H1 (cell line): Measurements from ENCODE around the gene FOXO1. TPM values are rescaled to one million over a fixed set of nuclear protein-coding genes. Genes with fewer than 3 reads are reported as not detected.

ENCODE experiments used
- CTCF ChIA-PET: fragments of 300-600 bp; sonication (Branson Sonifier 250); formaldehyde crosslinking; loops from one replicate; lab custom pipeline; 2021; ENCODE audit not compliant: partially characterized antibody; lab: Charles Lee
- POLR2A ChIA-PET: fragments of 300-600 bp; sonication (Branson Sonifier 250); formaldehyde crosslinking; loops from one replicate; lab custom pipeline; 2021; ENCODE audit warnings: inconsistent platforms; ENCODE audit not compliant: partially characterized antibody; lab: Charles Lee
- DNase-seq, 2 experiments: peaks; one replicate each; pipeline versions ENCODE4 v3.0.0 to v3.0.0-alpha.2; 2010 to 2022; ENCODE audit warnings: low spot score in 2 of 2, low read depth in 1 of 2, mixed read lengths in 1 of 2
- FAIRE-seq: peaks from 2 replicates; lab custom pipeline; 2011; peaks lifted over from hg19 to GRCh38; lab: Jason Lieb, UNC
- H2AFZ ChIP-seq: 2 replicates; pipeline ENCODE4 v1.8.1; 2012; ENCODE audit warnings: low read length, inconsistent platforms
- H2AK5ac ChIP-seq: 2 replicates; pipeline ENCODE4 v1.6.1; 2013; ENCODE audit warnings: low read depth, low read length
- H2BK120ac ChIP-seq: replicated peaks from 2 replicates; pipeline ENCODE3; 2013; ENCODE audit warnings: low read depth, low read length, inconsistent platforms
- H2BK12ac ChIP-seq: 2 replicates; pipeline ENCODE4 v1.6.1; 2013; ENCODE audit warnings: low read depth, low read length
- H2BK15ac ChIP-seq: 2 replicates; pipeline ENCODE4 v1.6.1; 2013; ENCODE audit warnings: low read length
- H2BK20ac ChIP-seq: 2 replicates; pipeline ENCODE4 v1.6.1; 2013; ENCODE audit warnings: low read length
- H2BK5ac ChIP-seq: 2 replicates; pipeline ENCODE4 v1.6.1; 2013; ENCODE audit warnings: low read depth, low read length
- H3K14ac ChIP-seq: 2 replicates; pipeline ENCODE4 v1.6.1; 2013; ENCODE audit warnings: inconsistent platforms; ENCODE audit not compliant: insufficient read length
- H3K18ac ChIP-seq: 2 replicates; pipeline ENCODE4 v1.6.1; 2013; ENCODE audit warnings: low read length; ENCODE audit errors: extremely low read depth
- H3K23ac ChIP-seq: 2 replicates; pipeline ENCODE4 v1.6.1; 2013; ENCODE audit warnings: inconsistent platforms; ENCODE audit not compliant: insufficient read length
- H3K23me2 ChIP-seq: 2 replicates; pipeline ENCODE4 v1.6.1; 2013; ENCODE audit warnings: low read depth, low read length
- H3K27ac ChIP-seq: 2 replicates; pipeline ENCODE4 v1.6.1; 2011; ENCODE audit warnings: low read depth, low read length, inconsistent platforms
- H3K27me3 ChIP-seq, 4 experiments: replicated peaks in 1 of 4; 1 replicate in 1 of 4; 2 replicates in 3 of 4; pipeline versions ENCODE4 v1.6.1 to v1.8.1; 2011 to 2013; ENCODE audit warnings: low read length in 3 of 4, mild to moderate bottlenecking in 3 of 4, inconsistent platforms in 2 of 4, mixed read lengths in 2 of 4, moderate library complexity in 1 of 4; ENCODE audit not compliant: control insufficient read depth in 3 of 4, insufficient read depth in 3 of 4; ENCODE audit errors: extremely low read depth in 1 of 4
- H3K36me3 ChIP-seq, 4 experiments: 2 replicates each; pipeline versions ENCODE4 v1.6.1 to v1.8.1; 2011 to 2013; ENCODE audit warnings: mild to moderate bottlenecking in 4 of 4, low read length in 3 of 4, moderate library complexity in 2 of 4, control low read depth in 1 of 4, inconsistent platforms in 1 of 4; ENCODE audit not compliant: insufficient read depth in 4 of 4, control insufficient read depth in 2 of 4
- H3K4ac ChIP-seq: replicated peaks from 2 replicates; pipeline ENCODE3; 2013; ENCODE audit warnings: low read length, low read depth, mixed read lengths, inconsistent platforms; ENCODE audit not compliant: insufficient read length
- H3K4me1 ChIP-seq, 4 experiments: replicated peaks in 1 of 4; 1 replicate in 1 of 4; 2 replicates in 3 of 4; pipeline versions ENCODE4 v1.6.1 to v1.8.1; 2011 to 2013; ENCODE audit warnings: low read length in 3 of 4, inconsistent platforms in 2 of 4, mixed read lengths in 1 of 4; ENCODE audit not compliant: insufficient read depth in 4 of 4, control insufficient read depth in 3 of 4
- H3K4me2 ChIP-seq, 2 experiments: 2 replicates each; pipeline versions ENCODE4 v1.6.1 to v1.8.1; 2011 to 2013; ENCODE audit warnings: low read depth in 2 of 2, low read length in 2 of 2, control low read depth in 1 of 2, inconsistent platforms in 1 of 2, mild to moderate bottlenecking in 1 of 2; ENCODE audit not compliant: insufficient read depth in 1 of 2
- H3K4me3 ChIP-seq, 4 experiments: fragments of 200-600, 300-600 bp in 1 of 4; sonication (generic), shearing (Covaris generic), sonication (Bioruptor Twin) in 1 of 4; 2 replicates each; pipeline versions ENCODE4 v1.5.1 to v1.8.1; 2011 to 2016; ENCODE audit warnings: low read length in 4 of 4, low read depth in 3 of 4, control low read depth in 2 of 4, inconsistent platforms in 2 of 4, mild to moderate bottlenecking in 2 of 4, mixed read lengths in 1 of 4, moderate library complexity in 1 of 4; ENCODE audit not compliant: insufficient read depth in 2 of 4; ENCODE audit errors: extremely low read depth in 1 of 4
- H3K56ac ChIP-seq: replicated peaks from 2 replicates; pipeline ENCODE3; 2013; ENCODE audit warnings: low read depth, mild to moderate bottlenecking, mixed read lengths, low read length, inconsistent platforms; ENCODE audit not compliant: insufficient read length
- H3K79me1 ChIP-seq: 2 replicates; pipeline ENCODE4 v1.6.1; 2013; ENCODE audit warnings: low read depth, low read length, control low read depth
- H3K79me2 ChIP-seq, 2 experiments: 2 replicates each; pipeline versions ENCODE4 v1.6.1 to v1.8.1; 2012 to 2013; ENCODE audit warnings: low read length in 2 of 2, mild to moderate bottlenecking in 2 of 2, inconsistent platforms in 1 of 2; ENCODE audit not compliant: insufficient read depth in 2 of 2, control insufficient read depth in 1 of 2
- H3K9ac ChIP-seq, 4 experiments: replicated peaks in 1 of 4; 1 replicate in 1 of 4; 2 replicates in 3 of 4; pipeline versions ENCODE4 v1.6.1 to v1.8.1; 2011 to 2013; ENCODE audit warnings: low read depth in 3 of 4, low read length in 3 of 4, control low read depth in 2 of 4, mild to moderate bottlenecking in 2 of 4, moderate library complexity in 2 of 4, inconsistent platforms in 1 of 4; ENCODE audit errors: extremely low read depth in 1 of 4
- H3K9me3 ChIP-seq, 2 experiments: 2 replicates each; pipeline versions ENCODE4 v1.6.1 to v1.8.1; 2012 to 2013; ENCODE audit warnings: mild to moderate bottlenecking in 2 of 2, moderate library complexity in 2 of 2, control low read depth in 1 of 2, inconsistent platforms in 1 of 2, low read depth in 1 of 2, low read length in 1 of 2, mixed read lengths in 1 of 2; ENCODE audit not compliant: insufficient read depth in 2 of 2
- H4K20me1 ChIP-seq, 2 experiments: replicated peaks in 1 of 2; 2 replicates each; pipeline versions ENCODE3 to v1.8.1; 2011 to 2013; ENCODE audit warnings: inconsistent platforms in 2 of 2, low read length in 2 of 2, mild to moderate bottlenecking in 1 of 2; ENCODE audit not compliant: insufficient read depth in 2 of 2, control insufficient read depth in 1 of 2
- H4K5ac ChIP-seq: 2 replicates; pipeline ENCODE4 v1.6.1; 2013; ENCODE audit warnings: low read length, low read depth, mixed read lengths, inconsistent platforms; ENCODE audit not compliant: insufficient read length
- H4K8ac ChIP-seq: 2 replicates; pipeline ENCODE4 v1.8.0; 2013; ENCODE audit warnings: mild to moderate bottlenecking, moderate library complexity, low read length, inconsistent platforms; ENCODE audit not compliant: insufficient read depth; ENCODE audit errors: extremely low read depth
- H4K91ac ChIP-seq: replicated peaks from 2 replicates; pipeline ENCODE3; 2013; ENCODE audit warnings: low read length, mixed read lengths, inconsistent platforms; ENCODE audit not compliant: insufficient read length
- ASH2L ChIP-seq: fragments of 200-600, 300-600 bp; sonication (generic); IDR thresholded peaks from one replicate; pipeline ENCODE4 v1.7.1; 2017; ENCODE audit warnings: low read length
- CBX5 ChIP-seq: fragments of 300-800, 300-1000 bp; sonication (generic); IDR thresholded peaks from 2 replicates; pipeline ENCODE4 v1.7.1; 2016; ENCODE audit warnings: antibody characterized with exemption, low read length, low read depth
- CREB1 ChIP-seq: IDR thresholded peaks from 2 replicates; pipeline ENCODE4 v1.6.1; 2012; ENCODE audit warnings: inconsistent platforms
- EZH2 ChIP-seq: fragments of 200-600 bp; sonication (generic); IDR thresholded peaks from 2 replicates; pipeline ENCODE4 v1.7.1; 2012; ENCODE audit warnings: low read depth, mild to moderate bottlenecking, moderate library complexity, low read length, inconsistent platforms; ENCODE audit not compliant: severe bottlenecking
- GTF2F1 ChIP-seq: IDR thresholded peaks from 2 replicates; pipeline ENCODE4 v1.6.1; 2012; ENCODE audit warnings: low read depth, low read length, improper control_type of control experiment, borderline replicate concordance
- HDAC6 ChIP-seq: IDR thresholded peaks from one replicate; pipeline ENCODE4 v1.7.1; 2012; ENCODE audit warnings: low read depth, mild to moderate bottlenecking, inconsistent platforms, low read length, moderate library complexity
- KDM1A ChIP-seq: fragments of 200-600, 300-600 bp; sonication (generic); IDR thresholded peaks from 2 replicates; pipeline ENCODE4 v1.7.1; 2016; ENCODE audit warnings: mild to moderate bottlenecking, low read length, borderline replicate concordance
- KDM4A ChIP-seq: IDR thresholded peaks from one replicate; pipeline ENCODE4 v1.7.1; 2012; ENCODE audit warnings: low read depth, mild to moderate bottlenecking, moderate library complexity, low read length, inconsistent platforms; ENCODE audit not compliant: severe bottlenecking
- RFX5 ChIP-seq: IDR thresholded peaks from 2 replicates; pipeline ENCODE4 v1.6.1; 2011; ENCODE audit warnings: low read depth, low read length, improper control_type of control experiment, borderline replicate concordance
- SAP30 ChIP-seq: fragments of 300-600 bp; sonication (generic); IDR thresholded peaks from 2 replicates; pipeline ENCODE4 v1.7.1; 2012; ENCODE audit warnings: low read length, moderate library complexity, mild to moderate bottlenecking, inconsistent platforms; ENCODE audit not compliant: insufficient read depth, insufficient replicate concordance
- SIN3A ChIP-seq, 2 experiments: IDR thresholded peaks in 1 of 2; conservative IDR thresholded peaks in 1 of 2; 2 replicates each; pipeline ENCODE4 v1.6.1; 2011 to 2012; ENCODE audit warnings: low read length in 2 of 2, improper control_type of control experiment in 1 of 2, low read depth in 1 of 2, mild to moderate bottlenecking in 1 of 2
- SIRT6 ChIP-seq: IDR thresholded peaks from one replicate; pipeline ENCODE4 v1.7.1; 2012; ENCODE audit warnings: low read length, inconsistent platforms
- SIX5 ChIP-seq: IDR thresholded peaks from 2 replicates; pipeline ENCODE4 v1.6.1; 2011; ENCODE audit warnings: mild to moderate bottlenecking, low read depth, low read length
- YY1 ChIP-seq: IDR thresholded peaks from 2 replicates; pipeline ENCODE4 v1.6.1; 2011; ENCODE audit warnings: low read depth, mild to moderate bottlenecking, low read length
- WGBS, 2 experiments: shearing (Covaris generic) in 1 of 2; methylation state at CpG; one replicate each; pipeline versions ENCODE4 v1.1.6 to v1.1.7; 2013 to 2015; ENCODE audit warnings: low lambda C conversion rate in 2 of 2, mixed read lengths in 2 of 2, inconsistent platforms in 1 of 2, low coverage in 1 of 2, missing lambda C conversion rate in 1 of 2; ENCODE audit not compliant: insufficient replicate concordance in 2 of 2, insufficient coverage in 1 of 2, insufficient read length in 1 of 2; ENCODE audit errors: extremely low coverage in 1 of 2, missing lambda C conversion rate in 1 of 2; 5-methylcytosine and 5-hydroxymethylcytosine counted together
- polyA plus RNA-seq, 7 experiments: library from polyadenylated mRNA; depleted of rRNA in 3 of 7; stranded (reverse) in 5 of 7; unstranded in 2 of 7; fragments of >200 nt in 5 of 7; fragments of 200-250 nt in 2 of 7; gene quantifications; 1 replicate in 5 of 7; 2 replicates in 1 of 7; 4 replicates in 1 of 7; pipeline versions ENCODE4 v1.2.1 to v1.2.3, GENCODE V29; 2011 to 2013; ENCODE audit warnings: missing spikeins in 2 of 7, mixed read lengths in 2 of 7
- total RNA-seq: library from RNA; stranded (reverse); fragmentation: NEBNext Ultra II Directional; extraction: Animal tissue kit (Norgen Biotek cat#: 25700); gene quantifications from 2 replicates; pipeline ENCODE4 v1.2.1, GENCODE V29; 2021
- TF ChIP-seq, protein P1 (sequence below): IDR thresholded peaks from 2 replicates; pipeline ENCODE4 v1.6.1; 2012; ENCODE audit warnings: inconsistent platforms

Gene FOXO1
- total and polyA plus RNA-seq, 2 of the 8 experiments (the other 6 are each of a cell fraction or from before 2014, with no cell fraction given) = 35.3 to 56.9 TPM

DNA sequence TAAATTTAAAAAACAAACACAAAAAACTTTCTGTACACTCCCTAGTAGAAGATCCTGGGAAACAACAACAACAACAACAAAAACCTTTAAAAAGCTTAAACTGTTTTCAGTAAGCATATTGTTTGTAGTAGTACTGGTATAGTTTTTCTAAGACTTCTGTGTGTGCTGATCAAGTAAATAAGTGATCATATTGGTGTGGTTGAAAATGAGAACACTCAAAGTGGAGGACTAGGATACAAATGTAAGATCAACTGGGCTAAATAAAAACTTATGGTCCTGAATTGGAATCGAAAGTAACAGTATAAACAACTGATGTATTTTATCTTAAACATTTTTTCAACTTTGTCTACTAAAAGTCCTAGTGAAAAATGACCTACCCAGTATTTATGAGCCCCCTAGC is 135.5 kb downstream of the FOXO1 start:
- Histone ChIP-seq H3K56ac (no peak overlapping the region), H3K23me2 (no peaks in the 10 kb centered on the region; the same call in 1 of the 2 replicates), H3K4me2 (no peak overlapping the region), H2BK12ac (no peak overlapping the region), H4K5ac (no peak overlapping the region), H3K14ac (no peak overlapping the region), H3K79me2 (no peaks in the 10 kb centered on the region), H4K8ac (no peak overlapping the region), H2BK20ac (no peak overlapping the region), H3K27me3 (no peaks in the 10 kb centered on the region), H3K23ac (no peak overlapping the region), H3K36me3 (no peaks in the 10 kb centered on the region), H3K27ac (no peak overlapping the region), H2BK5ac (no peak overlapping the region), H3K18ac (no peak overlapping the region), H3K4ac (no peak overlapping the region), H2BK120ac (no peak overlapping the region), H2AFZ (no peak overlapping the region), H4K91ac (no peak overlapping the region), H3K4me1 (no peaks in the 10 kb centered on the region), H4K20me1 (no peaks in the 10 kb centered on the region), H3K79me1 (no peaks in the 10 kb centered on the region), H2AK5ac (no peak overlapping the region), H3K4me3 (no peak overlapping the region), H3K9me3 (peaks cover 2 to 5% of the 10 kb centered on the region in 2 experiments; a peak in 1 of 4 replicates), H3K9ac (no peak overlapping the region), H2BK15ac (no peak overlapping the region)
- DNase-seq (no peak), FAIRE-seq (no peak)
- ChIA-PET CTCF (no interaction called here), POLR2A (no interaction called here)
- 100% methylated on average over 1 of the region's 1 CpG; no CpG with 5 or more reads in 1 of the 2 experiments for WGBS, 2 experiments
- TF ChIP-seq YY1 (no peak), SIRT6 (no peak), SAP30 (no peak), KDM1A (no peak), RFX5 (no peak), SIN3A (conservative IDR thresholded peaks at IDR 0.05 in 1 of 2, IDR thresholded peaks at IDR 0.05 in 1 of 2; ENCODE audit: low read depth in 1 of 2, low read length in 2 of 2) (no peak), CBX5 (no peak), EZH2 (no peak), SIX5 (no peak), GTF2F1 (no peak), ASH2L (no peak), HDAC6 (no peak), KDM4A (no peak), CREB1 (no peak)
- TF ChIP-seq, protein P1, sequence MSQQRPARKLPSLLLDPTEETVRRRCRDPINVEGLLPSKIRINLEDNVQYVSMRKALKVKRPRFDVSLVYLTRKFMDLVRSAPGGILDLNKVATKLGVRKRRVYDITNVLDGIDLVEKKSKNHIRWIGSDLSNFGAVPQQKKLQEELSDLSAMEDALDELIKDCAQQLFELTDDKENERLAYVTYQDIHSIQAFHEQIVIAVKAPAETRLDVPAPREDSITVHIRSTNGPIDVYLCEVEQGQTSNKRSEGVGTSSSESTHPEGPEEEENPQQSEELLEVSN = no peak
